GM19397 (cell line): ENCODE data around the gene C11orf71.

Source experiments
- ATAC-seq: cut with Tn5 transposase; IDR thresholded peaks from one replicate; pipeline ENCODE4 v1.9.1; 2021; ENCODE audit warnings: mild to moderate bottlenecking, moderate library complexity; ENCODE audit not compliant: unreplicated experiment

C11orf71 gene, protein sequence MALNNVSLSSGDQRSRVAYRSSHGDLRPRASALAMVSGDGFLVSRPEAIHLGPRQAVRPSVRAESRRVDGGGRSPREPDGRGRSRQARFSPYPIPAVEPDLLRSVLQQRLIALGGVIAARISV

GRCh38 chr11:114400216-114400914, at the start of gene C11orf71, which contains the start of gene RBM7:
Gene C11orf71, minus strand, starts transcription at chr11:114400511. Its CDS starts 180 bp downstream, at chr11:114400331.
Gene RBM7, plus strand, starts transcription at chr11:114400666. Its CDS starts 6 bp downstream, at chr11:114400672.
- ATAC-seq, result peak; percentile 93

- ATAC-seq, result no peak
Measured at GRCh38 chr11:114449845-114450244, 49.5 kb upstream of the C11orf71 start.

GRCh38 chr11:114448749-114449482, 48.6 kb upstream of the C11orf71 start:
- ATAC-seq, result no peak

DNA sequence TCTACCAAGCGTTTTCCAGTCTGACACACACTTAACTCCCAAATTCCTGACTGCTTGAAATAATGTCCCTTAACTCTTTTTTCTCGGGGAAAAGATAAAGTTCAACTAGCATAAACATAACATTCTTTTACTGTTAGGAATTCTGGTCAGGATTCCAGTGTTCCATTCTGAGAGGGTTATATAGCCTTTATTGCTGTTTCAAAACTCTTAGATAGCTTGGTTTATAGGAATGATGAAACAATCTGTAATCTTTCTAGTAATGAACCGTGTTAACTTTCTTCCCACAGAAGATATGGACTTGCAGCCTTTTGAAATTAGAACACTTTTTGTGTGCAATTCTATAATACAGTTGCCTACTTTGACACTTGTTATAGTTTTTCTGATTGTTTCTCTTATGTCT, 47.6 kb upstream of the C11orf71 start:
- no peak for ATAC-seq

DNA sequence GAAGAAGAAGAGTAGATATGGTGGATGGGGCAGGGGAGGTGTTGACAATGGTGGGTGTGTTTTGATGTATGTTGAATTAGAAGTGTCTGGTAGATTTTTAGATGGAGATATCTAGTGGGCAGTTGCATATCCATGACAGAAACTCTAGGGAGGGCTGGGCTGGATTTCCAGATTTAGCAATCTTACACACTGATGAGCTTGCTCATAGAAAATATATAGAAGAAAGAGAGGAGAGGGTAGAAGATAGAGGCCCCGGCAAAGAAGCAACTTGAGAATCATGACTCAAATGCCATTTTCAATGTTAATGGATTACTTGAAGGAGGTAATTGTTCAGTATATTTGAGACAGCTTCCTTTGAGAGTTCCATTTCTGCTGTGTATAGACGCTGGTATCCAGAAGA, 47.1 kb upstream of the C11orf71 start:
- ATAC-seq, result no peak

DNA sequence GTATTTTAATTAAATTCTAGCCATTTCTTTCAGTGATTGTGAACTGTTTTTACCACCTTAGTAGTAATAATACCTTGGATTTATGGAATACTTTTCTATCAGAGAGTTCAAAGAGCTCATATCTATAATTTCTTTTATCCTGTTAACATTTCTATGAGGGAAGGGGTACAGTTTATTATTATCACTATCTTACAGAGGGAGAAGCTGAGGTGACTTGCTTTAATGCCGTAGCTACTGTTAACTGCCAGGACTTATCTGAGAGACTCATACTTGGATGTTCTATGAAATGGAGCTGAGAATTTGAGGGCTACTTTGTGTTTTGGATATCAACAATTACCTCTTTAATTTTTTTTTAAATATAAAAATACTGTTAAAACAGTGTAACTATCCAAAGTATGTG, 42.2 kb upstream of the C11orf71 start:
- ATAC-seq, result no peak

- no peak for ATAC-seq
Measured at GRCh38 chr11:114441921-114442320, 41.6 kb upstream of the C11orf71 start.

DNA sequence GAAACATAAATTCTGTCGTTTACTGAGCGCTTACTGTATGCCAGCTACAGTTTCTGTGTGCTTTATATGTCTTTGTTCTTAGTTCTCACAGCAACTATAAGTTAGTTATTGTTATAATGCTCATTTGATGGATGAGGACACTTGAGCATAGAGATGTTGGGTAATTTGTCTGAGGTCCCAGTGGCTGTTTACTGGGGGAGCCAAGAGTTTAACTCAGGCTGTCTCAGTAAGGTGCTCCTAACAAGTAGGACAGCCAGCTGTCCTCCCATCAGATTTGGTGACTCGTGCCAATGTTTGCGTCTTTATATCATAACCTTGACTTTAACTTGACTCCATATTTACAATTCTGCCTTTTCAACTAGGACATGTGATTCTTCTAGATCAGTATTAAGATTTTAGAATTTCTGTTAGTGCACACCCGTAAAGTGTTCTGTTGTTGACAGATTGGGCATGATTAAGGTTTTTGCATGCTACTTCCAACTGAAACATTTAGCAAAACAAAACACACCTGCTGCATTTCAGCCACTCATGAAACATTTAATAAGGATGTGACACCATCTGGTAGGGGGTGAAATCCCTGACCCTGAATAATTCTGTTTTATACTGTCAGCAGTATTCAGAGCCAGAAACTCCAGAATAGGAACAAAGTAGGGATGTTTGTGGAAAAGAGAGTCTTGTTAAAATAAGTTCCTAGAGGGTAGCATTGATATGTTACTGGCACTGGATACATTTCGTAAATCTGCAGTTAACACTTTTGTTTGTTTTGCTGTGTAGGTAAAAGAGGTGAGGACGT, 40.9 kb upstream of the C11orf71 start:
- ATAC-seq, result no peak

DNA sequence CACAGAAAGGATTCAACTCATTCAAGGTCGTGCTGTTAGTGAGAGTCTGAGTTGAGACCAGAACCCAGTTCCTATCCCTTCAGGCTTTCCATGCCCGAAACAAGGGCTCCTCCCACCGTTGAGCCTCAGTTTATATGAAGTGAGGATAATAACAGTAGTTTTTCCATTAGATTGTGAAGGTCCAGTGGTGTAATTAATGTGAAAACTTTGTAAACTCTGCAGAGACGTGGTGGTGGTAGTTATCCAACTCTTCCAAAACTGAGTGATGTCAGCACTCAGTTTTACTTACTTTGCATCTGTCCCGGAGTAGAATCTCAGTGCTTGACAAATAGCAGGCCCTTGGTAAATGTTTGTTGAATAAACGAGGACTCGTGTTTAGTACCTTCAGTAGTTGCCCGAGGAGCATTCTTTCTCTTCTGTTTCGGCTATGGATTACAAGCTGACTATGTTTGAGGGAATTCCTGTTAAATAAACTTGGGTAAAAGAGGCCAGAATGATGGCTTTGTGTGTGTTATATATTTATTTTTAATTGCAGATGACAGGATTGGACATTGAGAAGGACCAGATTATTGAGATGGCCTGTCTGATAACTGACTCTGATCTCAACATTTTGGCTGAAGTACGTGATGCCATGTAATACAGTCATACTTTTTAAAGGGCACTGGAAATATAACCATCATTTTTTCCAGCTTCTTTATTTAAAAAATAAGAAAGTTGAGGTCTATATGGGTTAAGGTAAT, 40.0 kb upstream of the C11orf71 start:
- ATAC-seq, result no peak

GRCh38 chr11:114439229-114440120, 39.2 kb upstream of the C11orf71 start, which contains the start of gene REXO2:
Gene REXO2, plus strand, starts transcription at chr11:114439467. Its CDS starts 62 bp downstream, at chr11:114439529.
- ATAC-seq, result peak; percentile 100

DNA sequence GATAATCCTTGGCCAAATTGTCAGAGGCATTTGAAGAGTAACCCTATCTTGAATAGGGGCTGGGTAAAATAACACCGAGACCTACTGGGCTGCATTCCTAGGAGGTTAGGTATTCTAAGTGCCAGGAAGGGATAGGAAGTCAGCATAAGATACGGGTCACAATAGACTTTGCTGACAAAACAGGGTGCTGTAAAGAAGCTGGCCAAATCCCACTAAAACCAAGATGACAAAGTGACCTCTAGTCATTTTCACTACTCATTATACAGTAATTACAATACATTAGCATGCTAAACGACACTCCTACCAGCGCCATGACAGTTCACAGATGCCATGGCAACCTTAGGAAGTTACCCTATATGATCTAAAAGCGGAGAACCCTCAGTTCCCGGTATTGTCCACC, 38.0 kb upstream of the C11orf71 start:
- no peak for ATAC-seq

DNA sequence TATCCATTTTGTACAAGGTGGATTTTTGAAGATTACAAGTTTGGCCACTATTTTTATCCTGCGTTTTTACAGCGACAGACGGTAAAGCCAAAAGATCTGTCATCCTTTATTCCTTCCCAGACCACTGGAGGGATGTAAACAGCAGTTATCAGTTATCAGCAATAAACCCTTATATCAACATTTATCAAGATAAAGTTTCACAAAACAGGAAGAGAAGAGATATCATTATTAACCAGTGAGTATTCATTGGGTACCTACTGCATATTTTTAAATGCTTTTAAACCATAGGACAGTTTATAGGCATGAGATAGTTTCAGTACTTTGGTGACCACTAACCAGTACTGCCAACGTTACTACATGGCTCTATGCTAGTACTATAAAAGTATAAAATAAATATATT, 33.1 kb upstream of the C11orf71 start:
- ATAC-seq, result no peak

DNA sequence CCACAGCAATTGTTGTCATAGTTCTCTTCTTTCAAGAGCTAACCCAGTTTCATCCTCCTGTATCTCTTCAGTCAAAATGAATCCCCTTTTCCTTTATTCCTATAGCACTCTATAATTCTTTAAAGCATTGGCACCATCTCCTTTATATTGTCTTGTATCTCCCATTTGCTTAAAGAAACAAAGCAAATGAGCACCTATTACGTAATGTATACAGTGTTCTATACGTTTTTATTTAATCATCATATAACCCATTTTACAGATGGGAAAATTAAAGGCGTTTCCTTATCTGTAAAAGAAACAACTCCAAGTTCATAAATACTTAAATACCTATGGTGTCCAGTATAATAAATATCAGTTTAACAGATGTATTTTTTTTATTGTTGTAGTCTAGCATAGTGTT, 32.6 kb upstream of the C11orf71 start:
- ATAC-seq, result no peak

DNA sequence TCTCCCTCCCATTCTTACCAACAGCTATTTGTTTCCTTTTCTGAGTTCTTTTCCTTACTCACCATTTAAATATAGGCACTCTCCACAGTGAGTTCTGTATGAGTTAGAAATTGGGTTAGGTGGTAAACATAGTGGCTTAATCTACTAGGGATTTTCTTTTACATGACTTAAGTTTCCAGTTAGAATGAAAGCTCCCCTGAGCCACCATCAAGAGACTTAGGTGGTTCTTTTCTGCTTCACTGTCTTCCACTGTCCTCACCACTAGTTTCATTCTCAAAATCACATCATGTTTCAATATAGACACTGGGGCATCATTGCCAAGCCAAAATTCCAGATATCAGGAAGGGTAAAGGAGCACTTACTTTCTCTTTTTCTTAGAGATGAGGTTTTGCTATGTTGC, 30.0 kb upstream of the C11orf71 start:
- ATAC-seq, result no peak

DNA sequence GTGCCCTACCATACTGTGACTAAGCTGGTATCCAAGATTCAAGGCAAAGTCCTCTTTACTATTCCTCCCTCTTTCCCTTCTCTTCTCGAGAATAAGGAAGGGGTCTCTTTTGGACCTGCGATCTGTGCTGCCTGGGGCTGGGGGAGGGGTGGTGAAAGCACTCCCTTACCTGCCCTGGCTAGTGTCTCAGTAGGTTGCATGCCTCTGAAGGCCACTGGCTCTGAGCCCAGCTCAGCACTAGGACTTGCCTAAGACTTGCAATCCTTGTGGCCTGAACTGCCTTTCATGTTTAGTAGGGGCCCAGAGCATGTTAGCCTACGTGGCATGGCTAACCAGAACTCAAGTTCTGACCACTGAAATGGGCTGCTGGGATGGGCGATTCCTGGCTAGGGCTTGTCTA, 26.0 kb upstream of the C11orf71 start:
- ATAC-seq, result no peak

- ATAC-seq, result no peak
Measured at GRCh38 chr11:114416441-114416961, 16.2 kb upstream of the C11orf71 start.

DNA sequence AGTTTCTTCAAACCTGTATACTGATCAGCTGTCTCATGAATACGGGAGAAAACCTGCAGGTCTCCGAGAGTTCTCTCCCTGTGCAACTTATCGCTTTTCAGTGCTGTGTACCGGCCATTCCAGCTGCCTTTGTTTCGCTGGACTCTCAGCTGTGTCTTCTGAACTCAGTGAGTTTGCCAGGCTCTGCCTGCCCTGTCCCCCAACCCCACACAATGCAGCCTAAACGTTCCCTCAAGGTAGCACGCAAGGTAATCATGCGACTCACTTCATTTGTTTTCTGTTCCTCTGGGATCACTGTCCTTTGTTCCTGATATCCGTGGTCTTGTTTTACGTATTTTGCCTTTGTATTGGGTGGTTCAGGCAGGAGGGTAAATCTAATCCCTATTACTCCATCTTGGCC, 13.6 kb upstream of the C11orf71 start:
- ATAC-seq, result no peak

- ATAC-seq, result no peak
Measured at GRCh38 chr11:114412946-114413345, 12.6 kb upstream of the C11orf71 start.

DNA sequence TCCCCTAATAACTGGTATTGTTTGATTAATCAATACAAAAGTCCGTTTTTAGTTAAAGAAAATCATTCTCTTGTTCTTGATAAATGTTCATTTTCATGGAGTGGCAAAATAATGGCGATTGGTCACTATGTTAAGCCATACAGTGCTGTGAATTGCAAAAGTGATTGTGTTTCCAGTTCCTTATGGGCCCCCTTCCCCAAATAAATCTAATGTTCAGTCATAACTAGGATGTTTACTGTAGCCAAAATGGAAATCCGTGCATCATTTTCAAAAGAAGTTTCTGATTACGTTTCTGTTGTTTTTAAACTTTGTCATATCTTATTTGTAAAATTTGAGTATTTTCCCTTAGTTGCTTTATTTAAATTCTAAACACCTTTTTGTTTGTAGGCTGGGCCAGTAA, 1.0 kb upstream of the C11orf71 start:
- no peak for ATAC-seq
